GM15510 (cell line): ENCODE data around the gene ARHGEF28.

Experiments
- POLR2A ChIP-seq: IDR thresholded peaks from 3 replicates; pipeline ENCODE4 v1.6.1; 2011; ENCODE audit warnings: borderline replicate concordance; ENCODE audit not compliant: insufficient read length; ENCODE audit errors: extremely low read depth

The ARHGEF28 gene

GRCh38 chr5:73636408-73636807 lies 10.4 kb downstream of the ARHGEF28 start:
- no peak for TF ChIP-seq POLR2A

- TF ChIP-seq POLR2A, result no peak
Observed at GRCh38 chr5:73637565-73637964, 11.6 kb downstream of the ARHGEF28 start.

- no peak for TF ChIP-seq POLR2A
Observed at GRCh38 chr5:73638344-73639095, 12.5 kb downstream of the ARHGEF28 start.

- TF ChIP-seq POLR2A, result no peak
Observed at GRCh38 chr5:73640861-73641320, 14.9 kb downstream of the ARHGEF28 start.

GRCh38 chr5:73641811-73642210 lies 15.8 kb downstream of the ARHGEF28 start:
- TF ChIP-seq POLR2A, result no peak

- TF ChIP-seq POLR2A, result no peak
Observed at GRCh38 chr5:73642344-73642743, 16.3 kb downstream of the ARHGEF28 start.

GRCh38 chr5:73644385-73644963 lies 18.5 kb downstream of the ARHGEF28 start:
- TF ChIP-seq POLR2A, result no peak

GRCh38 chr5:73647721-73648120 lies 21.7 kb downstream of the ARHGEF28 start:
- no peak for TF ChIP-seq POLR2A

- no peak for TF ChIP-seq POLR2A
Observed at GRCh38 chr5:73648515-73648914, 22.5 kb downstream of the ARHGEF28 start.

GRCh38 chr5:73649926-73650325 lies 23.9 kb downstream of the ARHGEF28 start:
- no peak for TF ChIP-seq POLR2A

- no peak for TF ChIP-seq POLR2A
Observed at GRCh38 chr5:73652391-73652790, 26.4 kb downstream of the ARHGEF28 start.

- TF ChIP-seq POLR2A, result no peak
Observed at GRCh38 chr5:73654171-73654811, 28.3 kb downstream of the ARHGEF28 start.

GRCh38 chr5:73654819-73655318 lies 28.9 kb downstream of the ARHGEF28 start:
- no peak for TF ChIP-seq POLR2A

- no peak for TF ChIP-seq POLR2A
Observed at GRCh38 chr5:73655521-73656160, 29.6 kb downstream of the ARHGEF28 start.

- TF ChIP-seq POLR2A, result no peak
Observed at GRCh38 chr5:73661753-73662152, 35.8 kb downstream of the ARHGEF28 start.
